ENCODE measurements around the gene IL34. TPM values are rescaled to one million over a fixed set of nuclear protein-coding genes. Genes with fewer than 3 reads are reported as not detected.

The IL34 gene
- total RNA-seq, 2 donors from 2014 or later, result 3.0 to 5.6 TPM

GRCh38 chr16:70650216-70650615 lies 3.9 kb downstream of the IL34 start:
- no peak overlapping the region for H3K9ac ChIP-seq (ENCODE audit: extremely low read depth, low read length, poor library complexity, severe bottlenecking)
- Mint-ChIP-seq H3K4me3 (no peak overlapping the region), H3K36me3 (ENCODE audit: low read depth) (peaks cover 20% of the 10 kb centered on the region), H3K9me3 (peaks cover 15% of the 10 kb centered on the region), H3K27me3 (ENCODE audit: insufficient read depth) (no peaks in the 10 kb centered on the region), H3K27ac (no peak overlapping the region), H3K4me1 (peaks cover 8% of the 10 kb centered on the region)
- H3K27me3 ChIP-seq (ENCODE audit: control insufficient read depth, insufficient read depth, low read length, poor library complexity, severe bottlenecking), result no peaks in the 10 kb centered on the region
- DNase-seq, result no peak
- H3K27ac ChIP-seq (ENCODE audit: low read depth, low read length), result no peak overlapping the region
- no peaks in the 10 kb centered on the region for H3K4me1 ChIP-seq (ENCODE audit: control insufficient read depth, insufficient read depth, low read length)
- H3K4me3 ChIP-seq (ENCODE audit: low read length), result no peak overlapping the region
- 83% methylated on average over 2 to 4 of the region's 4 CpGs for WGBS, 2 experiments (ENCODE audit: insufficient coverage in 1 of 2, insufficient read length in 1 of 2)
- TF ChIP-seq CTCF (conservative IDR thresholded peaks at IDR 0.05), result no peak
- peaks cover 11% of the 10 kb centered on the region for H3K9me3 ChIP-seq (ENCODE audit: control insufficient read depth, low read length)
- H3K36me3 ChIP-seq (ENCODE audit: control insufficient read depth, insufficient read depth, low read length), result no peaks in the 10 kb centered on the region

- Histone ChIP-seq H3K4me3 (ENCODE audit: low read length) (no peak overlapping the region), H3K27ac (ENCODE audit: low read depth, low read length) (no peak overlapping the region), H3K9me3 (ENCODE audit: control insufficient read depth, low read length) (peaks cover 11% of the 10 kb centered on the region), H3K27me3 (ENCODE audit: control insufficient read depth, insufficient read depth, low read length, poor library complexity, severe bottlenecking) (no peaks in the 10 kb centered on the region), H3K36me3 (ENCODE audit: control insufficient read depth, insufficient read depth, low read length) (no peaks in the 10 kb centered on the region), H3K4me1 (ENCODE audit: control insufficient read depth, insufficient read depth, low read length) (no peaks in the 10 kb centered on the region), H3K9ac (ENCODE audit: extremely low read depth, low read length, poor library complexity, severe bottlenecking) (no peak overlapping the region)
- no peak overlapping the region for H3K4me3 Mint-ChIP-seq
- TF ChIP-seq CTCF (conservative IDR thresholded peaks at IDR 0.05), result no peak
- no peak overlapping the region for H3K27ac Mint-ChIP-seq
- WGBS, 2 experiments (ENCODE audit: insufficient coverage in 1 of 2, insufficient read length in 1 of 2), result 90 to 93% methylated on average over 3 of the region's 3 CpGs
- peaks cover 15% of the 10 kb centered on the region for H3K9me3 Mint-ChIP-seq
- H3K4me1 Mint-ChIP-seq, result peaks cover 8% of the 10 kb centered on the region
- H3K36me3 Mint-ChIP-seq (ENCODE audit: low read depth), result peaks cover 22% of the 10 kb centered on the region
- H3K27me3 Mint-ChIP-seq (ENCODE audit: insufficient read depth), result no peaks in the 10 kb centered on the region
- DNase-seq, result no peak
Observed at GRCh38 chr16:70651524-70651923, 5.2 kb downstream of the IL34 start.

- Mint-ChIP-seq H3K27me3 (ENCODE audit: insufficient read depth) (no peaks in the 10 kb centered on the region), H3K9me3 (peaks cover 15% of the 10 kb centered on the region), H3K4me3 (no peak overlapping the region), H3K36me3 (ENCODE audit: low read depth) (peaks cover 20% of the 10 kb centered on the region), H3K27ac (no peak overlapping the region), H3K4me1 (peaks cover 8% of the 10 kb centered on the region)
- no peak overlapping the region for H3K4me3 ChIP-seq (ENCODE audit: low read length)
- no peaks in the 10 kb centered on the region for H3K27me3 ChIP-seq (ENCODE audit: control insufficient read depth, insufficient read depth, low read length, poor library complexity, severe bottlenecking)
- H3K9me3 ChIP-seq (ENCODE audit: control insufficient read depth, low read length), result peaks cover 11% of the 10 kb centered on the region
- TF ChIP-seq CTCF (conservative IDR thresholded peaks at IDR 0.05), result no peak
- H3K36me3 ChIP-seq (ENCODE audit: control insufficient read depth, insufficient read depth, low read length), result no peaks in the 10 kb centered on the region
- 96 to 100% methylated on average over 1 to 2 of the region's 2 CpGs for WGBS, 2 experiments (ENCODE audit: insufficient coverage in 1 of 2, insufficient read length in 1 of 2)
- H3K4me1 ChIP-seq (ENCODE audit: control insufficient read depth, insufficient read depth, low read length), result no peaks in the 10 kb centered on the region
- no peak overlapping the region for H3K27ac ChIP-seq (ENCODE audit: low read depth, low read length)
- H3K9ac ChIP-seq (ENCODE audit: extremely low read depth, low read length, poor library complexity, severe bottlenecking), result no peak overlapping the region
- no peak for DNase-seq
Observed at GRCh38 chr16:70652322-70652721, 6.0 kb downstream of the IL34 start.
